ENCODE data around the gene CDC14A. TPM values are rescaled to one million over a fixed set of nuclear protein-coding genes. Genes with fewer than 3 reads are reported as not detected.

CDC14A gene
- total RNA-seq, 4 donors from 2014 or later: 6.6 to 12.2 (median 7.4) TPM

DNA sequence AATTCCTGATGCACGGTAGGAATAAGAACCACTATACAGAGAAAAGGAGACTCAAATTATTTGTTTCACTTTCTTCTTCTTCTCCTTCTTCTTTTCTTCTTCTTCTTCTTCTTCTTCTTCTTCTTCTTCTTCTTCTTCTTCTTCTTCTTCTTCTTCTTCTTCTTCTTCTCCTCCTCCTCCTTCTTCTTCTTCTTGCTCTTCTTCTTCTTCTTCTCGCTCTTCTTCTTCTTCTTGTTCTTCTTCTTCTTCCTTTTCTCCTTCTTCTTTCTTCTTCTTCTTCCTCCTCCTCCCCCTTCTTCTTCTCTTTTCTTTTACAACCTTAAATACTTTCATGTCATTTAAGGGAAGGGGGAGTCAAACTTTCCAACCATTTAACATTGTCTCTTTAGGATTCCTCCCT, 174.6 kb downstream of the CDC14A start:
- no peaks in the 10 kb centered on the region for H3K36me3 ChIP-seq
- H3K4me1 ChIP-seq: peaks cover 0 to 16% (median 8%) of the 10 kb centered on the region in 4 donors
- H3K27me3 ChIP-seq: no peaks in the 10 kb centered on the region
- no peak overlapping the region for H3K27ac ChIP-seq (replicated peaks in 1 of 4)
- intact Hi-C loops (cut with DNase I): no loop called here
- no peak overlapping the region for H3K4me3 ChIP-seq
- H3K9me3 ChIP-seq: no peaks in the 10 kb centered on the region
- 89% methylated on average over 2 of the region's 2 CpGs for WGBS
- TF ChIP-seq EP300 (IDR thresholded peaks at IDR 0.05): no peak
- TF ChIP-seq POLR2A (IDR thresholded peaks at IDR 0.05; ENCODE audit: low read depth): no peak
- no peak for TF ChIP-seq POLR2AphosphoS5 (IDR thresholded peaks at IDR 0.05)
- TF ChIP-seq, protein P1, sequence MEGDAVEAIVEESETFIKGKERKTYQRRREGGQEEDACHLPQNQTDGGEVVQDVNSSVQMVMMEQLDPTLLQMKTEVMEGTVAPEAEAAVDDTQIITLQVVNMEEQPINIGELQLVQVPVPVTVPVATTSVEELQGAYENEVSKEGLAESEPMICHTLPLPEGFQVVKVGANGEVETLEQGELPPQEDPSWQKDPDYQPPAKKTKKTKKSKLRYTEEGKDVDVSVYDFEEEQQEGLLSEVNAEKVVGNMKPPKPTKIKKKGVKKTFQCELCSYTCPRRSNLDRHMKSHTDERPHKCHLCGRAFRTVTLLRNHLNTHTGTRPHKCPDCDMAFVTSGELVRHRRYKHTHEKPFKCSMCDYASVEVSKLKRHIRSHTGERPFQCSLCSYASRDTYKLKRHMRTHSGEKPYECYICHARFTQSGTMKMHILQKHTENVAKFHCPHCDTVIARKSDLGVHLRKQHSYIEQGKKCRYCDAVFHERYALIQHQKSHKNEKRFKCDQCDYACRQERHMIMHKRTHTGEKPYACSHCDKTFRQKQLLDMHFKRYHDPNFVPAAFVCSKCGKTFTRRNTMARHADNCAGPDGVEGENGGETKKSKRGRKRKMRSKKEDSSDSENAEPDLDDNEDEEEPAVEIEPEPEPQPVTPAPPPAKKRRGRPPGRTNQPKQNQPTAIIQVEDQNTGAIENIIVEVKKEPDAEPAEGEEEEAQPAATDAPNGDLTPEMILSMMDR (IDR thresholded peaks at IDR 0.05): no peak
- no peak for DNase-seq (ENCODE audit: extremely low spot score)

DNA sequence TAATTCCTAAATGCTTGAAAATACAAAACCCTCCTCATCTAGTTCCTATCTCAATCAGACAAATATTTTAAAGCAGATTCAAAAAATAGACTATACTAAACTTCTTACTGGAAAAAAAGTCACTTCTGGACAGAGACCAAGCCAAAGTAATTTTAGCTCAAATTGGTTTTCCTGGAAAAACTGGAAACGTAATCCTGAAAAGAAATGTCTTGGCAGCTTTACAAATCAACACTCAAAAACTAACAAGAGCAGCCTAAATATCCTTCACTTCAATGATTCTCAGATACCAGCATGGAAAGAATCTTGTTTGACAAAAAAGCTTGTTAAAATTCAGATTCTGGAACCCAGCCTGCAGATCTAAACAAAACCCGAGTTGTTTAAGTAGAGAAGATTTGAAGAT, 176.6 kb downstream of the CDC14A start:
- WGBS: 18% methylated on average over 2 of the region's 2 CpGs

DNA sequence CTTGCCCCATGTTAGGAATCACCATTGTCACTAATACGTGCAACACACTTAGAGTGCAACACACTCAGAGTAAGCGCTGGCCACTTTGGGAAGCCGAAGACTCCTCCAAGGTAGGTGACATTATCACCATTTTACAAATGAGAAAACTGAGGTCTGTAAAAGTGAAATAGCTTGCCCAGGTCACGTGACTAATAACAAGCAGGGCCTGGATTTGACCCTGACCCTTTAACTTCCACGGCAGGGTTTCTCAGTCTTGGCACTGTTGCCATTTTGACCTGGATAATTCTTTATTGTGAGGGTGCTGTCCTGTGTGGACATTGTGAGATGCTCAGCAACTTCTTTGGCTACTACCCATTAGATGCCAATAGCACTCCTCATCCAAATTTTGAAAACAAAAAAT, 177.8 kb downstream of the CDC14A start:
- DNase-seq (ENCODE audit: extremely low spot score): no peak
- 87% methylated on average over 5 of the region's 5 CpGs for WGBS
- no peak overlapping the region for H3K4me3 ChIP-seq
- H3K27ac ChIP-seq (replicated peaks in 1 of 4): peak overlapping the region in 3 of 4 donors; percentile 22 to 47 (median 35)
- H3K27me3 ChIP-seq: no peaks in the 10 kb centered on the region
- H3K36me3 ChIP-seq: no peaks in the 10 kb centered on the region
- intact Hi-C loops (cut with DNase I): no loop called here
- H3K4me1 ChIP-seq: peaks cover 0 to 18% (median 8%) of the 10 kb centered on the region in 4 donors
- TF ChIP-seq EP300 (IDR thresholded peaks at IDR 0.05) (no peak), POLR2A (IDR thresholded peaks at IDR 0.05; ENCODE audit: low read depth) (no peak), POLR2AphosphoS5 (IDR thresholded peaks at IDR 0.05) (no peak)
- TF ChIP-seq, protein P1 (IDR thresholded peaks at IDR 0.05): no peak
- H3K9me3 ChIP-seq: no peaks in the 10 kb centered on the region

More for the DNA sequence above, 176.6 kb downstream of the CDC14A start:
- Histone ChIP-seq H3K4me1 (peaks cover 0 to 18% (median 8%) of the 10 kb centered on the region in 4 donors), H3K4me3 (no peak overlapping the region), H3K27ac (replicated peaks in 1 of 4) (peak overlapping the region in 2 of 4 donors; percentile 47 to 52), H3K9me3 (no peaks in the 10 kb centered on the region), H3K27me3 (no peaks in the 10 kb centered on the region), H3K36me3 (no peaks in the 10 kb centered on the region)
- intact Hi-C loops (cut with DNase I): no loop called here
- DNase-seq (ENCODE audit: extremely low spot score): no peak
- TF ChIP-seq, protein P1 (IDR thresholded peaks at IDR 0.05): no peak
- TF ChIP-seq EP300 (IDR thresholded peaks at IDR 0.05) (no peak), POLR2A (IDR thresholded peaks at IDR 0.05; ENCODE audit: low read depth) (no peak), POLR2AphosphoS5 (IDR thresholded peaks at IDR 0.05) (no peak)

DNA sequence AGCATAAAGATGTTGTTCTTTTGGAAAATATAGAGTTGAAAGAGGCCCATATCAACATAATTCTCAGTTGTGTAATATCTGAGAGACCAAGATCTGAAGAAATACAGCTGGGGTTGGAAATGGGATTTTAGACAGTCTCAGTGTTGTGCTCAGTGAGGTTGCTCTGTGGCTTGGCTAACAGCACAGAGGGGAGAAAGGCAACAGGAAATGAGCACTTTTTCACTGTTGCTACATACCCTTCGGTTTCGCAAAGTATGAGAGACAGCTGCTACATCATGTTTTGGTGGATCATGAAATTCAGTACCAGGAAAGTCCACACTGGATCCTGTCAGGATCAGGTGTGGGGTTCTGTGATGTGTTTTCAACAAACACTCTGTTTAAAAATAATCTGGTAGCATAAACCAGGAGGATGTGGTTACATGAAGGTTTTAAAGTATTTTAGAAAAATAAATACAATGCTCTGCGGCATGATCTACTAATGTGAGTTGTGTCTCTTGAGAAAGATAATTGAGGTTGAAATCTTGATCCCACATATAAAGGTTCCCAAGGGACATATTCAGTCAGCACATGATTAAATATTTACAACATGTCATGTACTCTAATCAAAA, 178.7 kb downstream of the CDC14A start:
- TF ChIP-seq EP300 (IDR thresholded peaks at IDR 0.05) (no peak), POLR2AphosphoS5 (IDR thresholded peaks at IDR 0.05) (peak; percentile 41 to 55)
- WGBS: 65% methylated on average over 3 of the region's 3 CpGs
- no peak for DNase-seq (ENCODE audit: extremely low spot score)
- H3K4me1 ChIP-seq: peaks cover 0 to 18% (median 8%) of the 10 kb centered on the region in 4 donors
- intact Hi-C loops (cut with DNase I): no loop called here
- H3K36me3 ChIP-seq: no peaks in the 10 kb centered on the region
- no peak overlapping the region for H3K4me3 ChIP-seq
- peak overlapping the region; percentile 22 to 60 (median 32) for H3K27ac ChIP-seq (replicated peaks in 1 of 4)
- no peaks in the 10 kb centered on the region for H3K27me3 ChIP-seq
- H3K9me3 ChIP-seq: no peaks in the 10 kb centered on the region

DNA sequence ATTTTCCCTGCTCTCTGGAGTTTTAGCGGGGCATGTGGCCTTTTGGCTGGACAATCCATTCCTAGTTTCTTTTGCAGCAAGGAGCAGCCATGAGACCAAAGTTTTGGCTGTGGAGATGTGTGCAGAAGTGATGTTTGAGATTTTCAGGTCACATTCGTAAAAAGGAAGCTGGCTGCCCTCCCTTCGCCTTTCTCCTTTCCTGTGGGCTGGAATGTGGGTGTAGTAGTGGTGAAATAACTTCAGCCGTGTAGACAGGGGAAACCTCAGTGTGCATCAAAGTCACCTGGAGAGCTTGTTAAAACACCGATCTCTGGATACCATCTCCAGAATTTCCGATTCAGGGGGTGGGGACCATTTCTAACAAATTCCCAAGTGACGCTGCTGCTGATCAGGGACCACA, 180.3 kb downstream of the CDC14A start:
- DNase-seq (ENCODE audit: extremely low spot score): no peak
- Histone ChIP-seq H3K9me3 (no peaks in the 10 kb centered on the region), H3K27me3 (peaks cover 0 to 9% (median 0%) of the 10 kb centered on the region in 4 donors), H3K36me3 (no peaks in the 10 kb centered on the region), H3K4me1 (peaks cover 0 to 18% (median 8%) of the 10 kb centered on the region in 4 donors), H3K27ac (replicated peaks in 1 of 4) (no peak overlapping the region), H3K4me3 (no peak overlapping the region)
- intact Hi-C loops (cut with DNase I): no loop called here
- 73% methylated on average over 7 of the region's 7 CpGs for WGBS
- TF ChIP-seq POLR2AphosphoS5 (IDR thresholded peaks at IDR 0.05) (no peak), POLR2A (IDR thresholded peaks at IDR 0.05; ENCODE audit: low read depth) (no peak), EP300 (IDR thresholded peaks at IDR 0.05) (no peak)
- TF ChIP-seq, protein P1 (IDR thresholded peaks at IDR 0.05): no peak
